ENCODE data around the gene AGFG1. TPM values are rescaled to one million over a fixed set of nuclear protein-coding genes. Genes with fewer than 3 reads are reported as not detected.

AGFG1 gene
- 10 to 100 TPM; 65.6 to 71.2 TPM for total RNA-seq

DNA sequence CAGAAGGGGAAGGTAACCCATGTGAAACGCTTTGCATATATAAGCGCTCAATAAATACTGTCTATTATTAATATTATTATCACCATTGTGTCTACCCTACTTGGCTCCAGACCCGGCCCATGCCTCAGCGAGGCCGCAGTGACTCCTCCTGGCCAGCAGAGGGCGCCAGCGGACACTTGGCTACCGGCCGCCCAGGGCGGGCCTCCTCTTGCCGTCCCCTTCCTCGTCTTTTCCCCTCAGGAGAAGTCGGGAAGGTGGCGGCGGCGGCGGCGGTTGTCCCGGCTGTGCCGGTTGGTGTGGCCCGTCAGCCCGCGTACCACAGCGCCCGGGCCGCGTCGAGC is at the start of gene AGFG1:
AGFG1 (plus strand) TSS at position 233 of the 341 bp plus-strand sequence. CDS start 266 bp downstream, outside the sequence.
- peak; percentile 86 for DNase-seq
- peak; percentile 88 for ATAC-seq
- Mint-ChIP-seq H3K4me1 (ENCODE audit: low read depth) (peaks cover 44% of the 10 kb centered on the region), H3K4me3 (peak within 1 kb of the TSS; percentile 86), H3K9me3 (ENCODE audit: insufficient read depth) (no peaks in the 10 kb centered on the region), H3K27ac (peak within 1 kb of the TSS; percentile 78), H3K27me3 (ENCODE audit: low read depth) (no peaks in the 10 kb centered on the region), H3K36me3 (ENCODE audit: low read depth) (no peaks in the 10 kb centered on the region)
- POLR2A ChIA-PET, result no interaction called here
- CTCF ChIA-PET, result interaction anchor here (0.9 to 1.4 kb wide), 3 partner anchors 8 to 66 kb away, joined by 3 to 14 read pairs (median 4); no protein-coding TSS in a partner anchor

DNA sequence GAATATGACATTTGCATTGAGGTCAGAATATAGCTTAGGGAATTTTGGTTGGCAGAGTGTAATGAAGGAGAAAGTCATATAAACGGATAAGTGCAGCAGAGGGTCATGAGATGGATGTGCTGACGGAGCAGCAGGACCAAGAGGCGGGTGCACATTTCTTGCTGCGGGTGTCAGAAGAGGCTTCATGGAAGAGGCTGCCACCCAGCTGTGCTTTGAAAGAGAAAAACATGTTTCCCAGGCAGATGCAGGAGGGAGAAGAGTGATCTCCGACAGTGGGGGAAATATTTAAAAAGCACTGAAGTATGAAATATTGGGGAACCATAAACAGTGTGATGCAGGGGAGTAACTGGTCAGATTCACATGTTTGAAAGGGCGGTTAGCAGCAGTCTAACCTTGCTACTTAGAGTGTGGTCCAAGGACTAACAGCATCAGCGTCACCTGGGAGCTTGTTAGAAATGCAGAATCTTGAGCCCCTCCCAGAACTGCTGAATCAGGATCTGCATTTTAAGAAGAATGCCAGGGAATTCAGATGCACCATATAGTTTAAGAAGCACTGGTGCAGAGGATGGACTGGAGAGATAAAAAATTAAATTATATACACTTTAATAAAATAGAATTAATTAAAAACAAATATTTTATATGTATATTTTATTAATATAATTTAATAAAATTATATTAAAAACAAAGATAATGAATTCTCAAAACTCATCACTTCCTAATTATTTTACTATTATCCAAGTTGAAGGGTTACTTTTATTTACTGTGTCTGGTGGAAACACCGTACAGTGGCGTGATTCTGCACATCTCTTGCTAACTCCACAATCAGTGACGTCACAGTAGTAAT is 48.1 kb upstream of the AGFG1 start:
- no peak overlapping the region for H3K27ac Mint-ChIP-seq
- DNase-seq (no peak), ATAC-seq (no peak)
- ChIA-PET CTCF (no interaction called here), POLR2A (no interaction called here)
- H3K4me1 Mint-ChIP-seq (ENCODE audit: low read depth), result no peaks in the 10 kb centered on the region
- H3K36me3 Mint-ChIP-seq (ENCODE audit: low read depth), result no peaks in the 10 kb centered on the region
- no peaks in the 10 kb centered on the region for H3K9me3 Mint-ChIP-seq (ENCODE audit: insufficient read depth)
- no peaks in the 10 kb centered on the region for H3K27me3 Mint-ChIP-seq (ENCODE audit: low read depth)
- no peak overlapping the region for H3K4me3 Mint-ChIP-seq

- ChIA-PET CTCF (interaction anchor here (1.0 kb wide), 1 partner anchor 103 kb away, joined by 3 read pairs; no protein-coding TSS in a partner anchor), POLR2A (no interaction called here)
- ATAC-seq, result no peak
These were observed 43.1 kb upstream of the AGFG1 start for GRCh38 chr2:227428731-227429285.

GRCh38 chr2:227430639-227431038 is 41.3 kb upstream of the AGFG1 start:
- no peak for DNase-seq
- ChIA-PET CTCF (no interaction called here), POLR2A (no interaction called here)
- H3K9me3 Mint-ChIP-seq (ENCODE audit: insufficient read depth), result peaks cover 14% of the 10 kb centered on the region
- H3K4me3 Mint-ChIP-seq, result no peak overlapping the region
- H3K4me1 Mint-ChIP-seq (ENCODE audit: low read depth), result no peaks in the 10 kb centered on the region
- H3K27ac Mint-ChIP-seq, result no peak overlapping the region
- H3K27me3 Mint-ChIP-seq (ENCODE audit: low read depth), result no peaks in the 10 kb centered on the region
- ATAC-seq, result no peak
- H3K36me3 Mint-ChIP-seq (ENCODE audit: low read depth), result peaks cover 11% of the 10 kb centered on the region

More at GRCh38 chr2:227428731-227429285, 43.1 kb upstream of the AGFG1 start:
- DNase-seq, result no peak
- H3K4me1 Mint-ChIP-seq (ENCODE audit: low read depth), result no peaks in the 10 kb centered on the region
- H3K9me3 Mint-ChIP-seq (ENCODE audit: insufficient read depth), result peaks cover 11% of the 10 kb centered on the region
- H3K27me3 Mint-ChIP-seq (ENCODE audit: low read depth), result no peaks in the 10 kb centered on the region
- no peak overlapping the region for H3K4me3 Mint-ChIP-seq
- no peak overlapping the region for H3K27ac Mint-ChIP-seq
- H3K36me3 Mint-ChIP-seq (ENCODE audit: low read depth), result peaks cover 11% of the 10 kb centered on the region

DNA sequence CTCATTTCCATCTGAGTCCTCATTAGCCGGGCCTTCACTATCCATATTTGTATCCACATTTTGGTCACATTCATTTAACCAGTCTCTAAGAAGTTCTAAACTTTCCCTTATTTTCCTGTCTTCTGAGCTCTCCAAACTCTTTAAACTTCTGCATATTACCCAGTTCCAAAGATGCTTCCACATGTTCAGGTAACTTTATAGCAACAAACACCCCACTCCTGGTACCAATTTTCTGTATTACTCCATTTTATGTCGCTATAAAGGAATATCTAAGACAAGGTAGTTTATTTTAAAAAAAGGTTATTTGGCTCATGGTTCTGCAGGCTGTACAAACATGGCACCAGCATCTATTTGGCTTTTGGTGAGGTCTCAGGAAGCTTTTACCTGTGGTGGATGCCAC is 38.8 kb upstream of the AGFG1 start:
- peaks cover 11% of the 10 kb centered on the region for H3K36me3 Mint-ChIP-seq (ENCODE audit: low read depth)
- DNase-seq (no peak), ATAC-seq (no peak)
- POLR2A ChIA-PET, result no interaction called here
- no peaks in the 10 kb centered on the region for H3K4me1 Mint-ChIP-seq (ENCODE audit: low read depth)
- no peaks in the 10 kb centered on the region for H3K27me3 Mint-ChIP-seq (ENCODE audit: low read depth)
- CTCF ChIA-PET, result interaction anchor here (0.6 kb wide), 1 partner anchor 60 kb away, joined by 3 read pairs; no protein-coding TSS in a partner anchor
- H3K4me3 Mint-ChIP-seq, result no peak overlapping the region
- H3K27ac Mint-ChIP-seq, result no peak overlapping the region
- peaks cover 14% of the 10 kb centered on the region for H3K9me3 Mint-ChIP-seq (ENCODE audit: insufficient read depth)

- CTCF ChIA-PET, result no interaction called here
- ATAC-seq (no peak), DNase-seq (no peak)
- H3K36me3 Mint-ChIP-seq (ENCODE audit: low read depth), result peaks cover 11% of the 10 kb centered on the region
- H3K4me1 Mint-ChIP-seq (ENCODE audit: low read depth), result no peaks in the 10 kb centered on the region
- no peak overlapping the region for H3K27ac Mint-ChIP-seq
- H3K9me3 Mint-ChIP-seq (ENCODE audit: insufficient read depth), result peaks cover 14% of the 10 kb centered on the region
- H3K4me3 Mint-ChIP-seq, result no peak overlapping the region
- POLR2A ChIA-PET, result no interaction called here
- no peaks in the 10 kb centered on the region for H3K27me3 Mint-ChIP-seq (ENCODE audit: low read depth)
These were observed 35.4 kb upstream of the AGFG1 start for GRCh38 chr2:227436436-227437174.

DNA sequence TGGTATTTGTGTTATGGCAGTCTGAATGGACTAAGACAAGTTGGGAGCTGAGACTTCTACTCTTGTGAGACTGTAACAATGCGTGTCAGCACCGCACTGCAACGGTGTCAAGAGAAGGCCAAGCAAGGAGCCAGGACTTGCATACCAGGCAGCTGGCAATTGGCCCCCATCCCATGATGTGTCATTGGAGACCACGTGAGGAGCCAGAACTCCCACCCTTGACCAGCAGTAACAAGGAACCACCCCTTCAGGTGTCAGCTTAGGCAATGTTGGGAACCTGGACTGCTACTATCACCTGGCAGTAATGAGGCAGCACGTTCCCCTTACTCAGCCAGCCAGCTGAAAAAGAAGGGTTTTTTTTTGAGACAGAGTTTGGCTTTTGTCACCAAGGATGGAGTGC is 32.7 kb upstream of the AGFG1 start:
- no peak overlapping the region for H3K27ac Mint-ChIP-seq
- H3K9me3 Mint-ChIP-seq (ENCODE audit: insufficient read depth), result peaks cover 4% of the 10 kb centered on the region
- H3K36me3 Mint-ChIP-seq (ENCODE audit: low read depth), result no peaks in the 10 kb centered on the region
- H3K4me1 Mint-ChIP-seq (ENCODE audit: low read depth), result no peaks in the 10 kb centered on the region
- H3K4me3 Mint-ChIP-seq, result no peak overlapping the region
- no peaks in the 10 kb centered on the region for H3K27me3 Mint-ChIP-seq (ENCODE audit: low read depth)
- DNase-seq (no peak), ATAC-seq (no peak)
- ChIA-PET CTCF (no interaction called here), POLR2A (no interaction called here)

- POLR2A ChIA-PET, result no interaction called here
- Mint-ChIP-seq H3K36me3 (ENCODE audit: low read depth) (no peaks in the 10 kb centered on the region), H3K4me3 (no peak overlapping the region)
These were observed 29.3 kb upstream of the AGFG1 start for GRCh38 chr2:227442639-227443038.

GRCh38 chr2:227443889-227444568 is 27.9 kb upstream of the AGFG1 start:
- Mint-ChIP-seq H3K9me3 (ENCODE audit: insufficient read depth) (no peaks in the 10 kb centered on the region), H3K27ac (no peak overlapping the region), H3K36me3 (ENCODE audit: low read depth) (no peaks in the 10 kb centered on the region), H3K27me3 (ENCODE audit: low read depth) (no peaks in the 10 kb centered on the region), H3K4me1 (ENCODE audit: low read depth) (no peaks in the 10 kb centered on the region), H3K4me3 (no peak overlapping the region)
- ChIA-PET CTCF (no interaction called here), POLR2A (no interaction called here)
- ATAC-seq (no peak), DNase-seq (no peak)

More at GRCh38 chr2:227442639-227443038, 29.3 kb upstream of the AGFG1 start:
- Mint-ChIP-seq H3K27me3 (ENCODE audit: low read depth) (no peaks in the 10 kb centered on the region), H3K27ac (no peak overlapping the region), H3K4me1 (ENCODE audit: low read depth) (no peaks in the 10 kb centered on the region), H3K9me3 (ENCODE audit: insufficient read depth) (no peaks in the 10 kb centered on the region)
- no peak for ATAC-seq
- CTCF ChIA-PET, result no interaction called here
- DNase-seq, result no peak

DNA sequence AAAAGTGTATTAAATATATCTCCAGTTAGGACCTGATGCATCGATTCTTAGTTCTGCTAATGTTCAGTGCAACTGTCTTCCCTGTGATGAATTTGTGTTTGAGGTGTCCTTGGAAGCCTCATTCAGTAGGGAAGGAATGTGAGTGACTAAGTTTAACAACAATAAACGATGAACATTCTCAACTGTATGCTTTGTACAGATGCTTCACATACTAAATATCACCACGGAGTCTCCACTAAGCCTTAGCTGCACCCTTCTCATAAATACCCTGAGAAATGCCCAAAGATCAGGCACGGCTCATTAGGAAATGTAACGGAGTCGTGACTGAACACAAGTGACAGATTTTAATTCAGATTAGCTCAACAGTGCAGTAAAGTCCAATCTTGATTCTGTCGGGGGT is 24.4 kb upstream of the AGFG1 start:
- DNase-seq (no peak), ATAC-seq (no peak)
- Mint-ChIP-seq H3K4me1 (ENCODE audit: low read depth) (no peaks in the 10 kb centered on the region), H3K36me3 (ENCODE audit: low read depth) (no peaks in the 10 kb centered on the region), H3K27ac (no peak overlapping the region), H3K4me3 (no peak overlapping the region), H3K9me3 (ENCODE audit: insufficient read depth) (no peaks in the 10 kb centered on the region), H3K27me3 (ENCODE audit: low read depth) (peaks cover 3% of the 10 kb centered on the region)
- ChIA-PET CTCF (no interaction called here), POLR2A (no interaction called here)

GRCh38 chr2:227450311-227450841 is 21.6 kb upstream of the AGFG1 start:
- no peak overlapping the region for H3K27ac Mint-ChIP-seq
- ChIA-PET POLR2A (no interaction called here), CTCF (interaction anchor here (0.7 kb wide), 1 partner anchor 21 kb away, joined by 3 read pairs; no protein-coding TSS in a partner anchor)
- H3K4me1 Mint-ChIP-seq (ENCODE audit: low read depth), result peaks cover 3% of the 10 kb centered on the region
- H3K36me3 Mint-ChIP-seq (ENCODE audit: low read depth), result no peaks in the 10 kb centered on the region
- no peak for DNase-seq
- ATAC-seq, result no peak
- H3K9me3 Mint-ChIP-seq (ENCODE audit: insufficient read depth), result no peaks in the 10 kb centered on the region
- H3K27me3 Mint-ChIP-seq (ENCODE audit: low read depth), result peaks cover 3% of the 10 kb centered on the region
- H3K4me3 Mint-ChIP-seq, result no peak overlapping the region
